Lung (tissue), 12 donors: ENCODE measurements around the gene ZNF366. TPM values are rescaled to one million over a fixed set of nuclear protein-coding genes. Genes with fewer than 3 reads are reported as not detected.

Experiments used
- ATAC-seq: fragments of 200-7000 bp; cut with Tn5 transposase; one replicate; pipeline ENCODE4 v1.9.1; 2020; ENCODE audit warnings: moderate number of reproducible peaks; ENCODE audit not compliant: insufficient read depth, low FRiP score
- DNase-seq, 3 donors: peaks; one replicate each; pipeline ENCODE4 v3.0.0-alpha.2; 2013 to 2017
- H3K27ac ChIP-seq, 2 donors: one replicate each; pipeline ENCODE4 v1.5.1; 2013; ENCODE audit warnings: mild to moderate bottlenecking in 2 of 2, moderate library complexity in 2 of 2, control low read depth in 1 of 2, inconsistent platforms in 1 of 2, low read depth in 1 of 2, low read length in 1 of 2
- H3K27me3 ChIP-seq, 3 donors: one replicate each; pipeline ENCODE4 v1.5.1; 2013; ENCODE audit warnings: low read length in 2 of 3; ENCODE audit not compliant: control insufficient read depth in 3 of 3, insufficient read depth in 3 of 3
- H3K36me3 ChIP-seq, 4 donors: one replicate each; pipeline ENCODE4 v1.5.1; 2013; ENCODE audit warnings: low read length in 4 of 4, mild to moderate bottlenecking in 1 of 4, moderate library complexity in 1 of 4; ENCODE audit not compliant: control insufficient read depth in 4 of 4, insufficient read depth in 4 of 4
- H3K4me1 ChIP-seq, 5 donors: one replicate each; pipeline ENCODE4 v1.5.1; 2013; ENCODE audit warnings: low read length in 5 of 5, mild to moderate bottlenecking in 2 of 5, moderate library complexity in 1 of 5; ENCODE audit not compliant: control insufficient read depth in 5 of 5, insufficient read depth in 5 of 5
- H3K4me3 ChIP-seq: one replicate; pipeline ENCODE4 v1.5.1; 2013; ENCODE audit warnings: mild to moderate bottlenecking, control low read depth, moderate library complexity
- H3K9ac ChIP-seq, 2 donors: one replicate each; pipeline ENCODE4 v1.5.1; 2013; ENCODE audit warnings: low read length in 2 of 2, control low read depth in 1 of 2; ENCODE audit not compliant: insufficient read depth in 1 of 2
- H3K9me3 ChIP-seq, 4 donors: one replicate each; pipeline ENCODE4 v1.5.1; 2013; ENCODE audit warnings: low read length in 3 of 4, mild to moderate bottlenecking in 1 of 4, moderate library complexity in 1 of 4; ENCODE audit not compliant: control insufficient read depth in 4 of 4, insufficient read depth in 3 of 4
- WGBS, 2 donors: extraction: QIAGEN DNeasy Blood & Tissue Kit; methylation state at CpG; one replicate each; pipeline ENCODE4 v1.1.7; 2013; 5-methylcytosine and 5-hydroxymethylcytosine counted together
- polyA plus RNA-seq, 2 donors: library from polyadenylated mRNA; stranded (reverse); fragments of 200-250 nt; gene quantifications; one replicate each; pipeline ENCODE4 v1.2.1, GENCODE V29; 2013
- total RNA-seq, 2 donors: library from RNA; depleted of rRNA in 1 of 2; stranded (reverse); fragments of >200 nt in 1 of 2; gene quantifications; one replicate each; pipeline ENCODE4 v1.2.1, GENCODE V29; 2014 to 2021
- TF ChIP-seq, protein P1 (sequence below): IDR thresholded peaks from 2 replicates; pipeline ENCODE4 v1.5.1; 2012; ENCODE audit warnings: mild to moderate bottlenecking; ENCODE audit errors: control extremely low read depth, extremely low read depth
- donor health status: control.
- donor health status: control.
- donor health status: Bipolar disorder and iron deficiency.
- donor health status: healthy.
- donor health status: DM: yes; HTN: yes; CAD: no.

The ZNF366 gene
- total and polyA plus RNA-seq, 4 donors, result 0.73 to 6.0 (median 3.6) TPM

DNA sequence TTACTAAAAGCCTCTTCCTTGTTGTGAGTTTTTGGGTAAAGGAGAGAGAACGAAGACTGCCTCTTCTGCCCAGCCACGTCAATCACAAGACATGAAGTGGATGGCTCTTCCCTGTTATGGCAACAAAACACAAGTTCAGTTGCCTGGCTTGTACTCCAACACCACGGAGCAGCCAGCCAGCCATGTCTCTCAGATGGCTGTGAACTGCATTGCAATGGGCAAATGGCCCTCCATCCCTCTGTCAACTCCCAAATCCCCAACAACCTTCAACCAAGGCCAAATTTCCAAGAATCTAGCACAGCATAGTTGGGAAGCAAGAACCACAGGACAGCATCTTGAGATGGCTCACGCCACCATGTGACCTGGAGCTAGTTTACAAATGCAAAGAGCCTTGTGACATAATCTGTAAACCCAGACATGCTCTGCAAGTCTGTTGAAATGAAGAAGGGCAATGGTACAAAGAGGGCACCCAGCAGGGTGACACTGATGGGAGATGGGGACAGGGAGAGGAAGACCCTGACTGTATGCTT lies 53.9 kb downstream of the ZNF366 start:
- peaks cover 8 to 32% (median 18%) of the 10 kb centered on the region in 5 donors for H3K4me1 ChIP-seq
- H3K27ac ChIP-seq, result peak overlapping the region; percentile 80 to 93
- peak in 1 of 3 donors; percentile 15 for DNase-seq
- no peak for ATAC-seq
- TF ChIP-seq, protein P1, sequence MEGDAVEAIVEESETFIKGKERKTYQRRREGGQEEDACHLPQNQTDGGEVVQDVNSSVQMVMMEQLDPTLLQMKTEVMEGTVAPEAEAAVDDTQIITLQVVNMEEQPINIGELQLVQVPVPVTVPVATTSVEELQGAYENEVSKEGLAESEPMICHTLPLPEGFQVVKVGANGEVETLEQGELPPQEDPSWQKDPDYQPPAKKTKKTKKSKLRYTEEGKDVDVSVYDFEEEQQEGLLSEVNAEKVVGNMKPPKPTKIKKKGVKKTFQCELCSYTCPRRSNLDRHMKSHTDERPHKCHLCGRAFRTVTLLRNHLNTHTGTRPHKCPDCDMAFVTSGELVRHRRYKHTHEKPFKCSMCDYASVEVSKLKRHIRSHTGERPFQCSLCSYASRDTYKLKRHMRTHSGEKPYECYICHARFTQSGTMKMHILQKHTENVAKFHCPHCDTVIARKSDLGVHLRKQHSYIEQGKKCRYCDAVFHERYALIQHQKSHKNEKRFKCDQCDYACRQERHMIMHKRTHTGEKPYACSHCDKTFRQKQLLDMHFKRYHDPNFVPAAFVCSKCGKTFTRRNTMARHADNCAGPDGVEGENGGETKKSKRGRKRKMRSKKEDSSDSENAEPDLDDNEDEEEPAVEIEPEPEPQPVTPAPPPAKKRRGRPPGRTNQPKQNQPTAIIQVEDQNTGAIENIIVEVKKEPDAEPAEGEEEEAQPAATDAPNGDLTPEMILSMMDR, result no peak
- no peaks in the 10 kb centered on the region for H3K9me3 ChIP-seq
- no peak overlapping the region for H3K9ac ChIP-seq
- WGBS, 2 donors, result 71 to 92% methylated on average over 4 of the region's 4 CpGs
- H3K36me3 ChIP-seq, result peaks cover 0 to 2% (median 0%) of the 10 kb centered on the region in 4 donors
- no peaks in the 10 kb centered on the region for H3K27me3 ChIP-seq
- no peak overlapping the region for H3K4me3 ChIP-seq

GRCh38 chr5:72452515-72453245 lies 54.5 kb downstream of the ZNF366 start:
- WGBS, 2 donors, result 40 to 65% methylated on average over 9 of the region's 9 CpGs
- Histone ChIP-seq H3K9me3 (no peaks in the 10 kb centered on the region), H3K27me3 (no peaks in the 10 kb centered on the region), H3K36me3 (peaks cover 0 to 2% (median 0%) of the 10 kb centered on the region in 4 donors), H3K4me3 (no peak overlapping the region), H3K27ac (peak overlapping the region; percentile 96 to 99), H3K4me1 (peaks cover 8 to 31% (median 18%) of the 10 kb centered on the region in 5 donors), H3K9ac (no peak overlapping the region)
- TF ChIP-seq, protein P1, result no peak
- ATAC-seq, result peak; percentile 68
- DNase-seq, result peak; percentile 72 to 94 (median 91)

GRCh38 chr5:72451741-72452505 lies 55.3 kb downstream of the ZNF366 start:
- no peaks in the 10 kb centered on the region for H3K9me3 ChIP-seq
- ATAC-seq (peak; percentile 66), DNase-seq (peak; percentile 53 to 88 (median 82))
- peaks cover 0 to 2% (median 0%) of the 10 kb centered on the region in 4 donors for H3K36me3 ChIP-seq
- H3K9ac ChIP-seq, result no peak overlapping the region
- no peaks in the 10 kb centered on the region for H3K27me3 ChIP-seq
- WGBS, 2 donors, result 36 to 49% methylated on average over 13 of the region's 13 CpGs
- TF ChIP-seq, protein P1, result no peak
- H3K4me3 ChIP-seq, result no peak overlapping the region
- H3K4me1 ChIP-seq, result peaks cover 8 to 31% (median 18%) of the 10 kb centered on the region in 5 donors
- peak overlapping the region; percentile 96 to 99 for H3K27ac ChIP-seq
